Uterus (tissue), 2 donors: ENCODE results near the gene SPOCK1.

ENCODE experiments used
- POLR2A ChIP-seq, 2 donors: fragments of 450-650 bp; IDR thresholded peaks; one replicate each; pipeline ENCODE4 v1.6.1; 2016; ENCODE audit warnings: antibody characterized with exemption in 2 of 2, mild to moderate bottlenecking in 1 of 2, moderate library complexity in 1 of 2
- TF ChIP-seq, protein P1 (sequence below), 4 experiments: fragments of 200-600 bp in 2 of 4; fragments of 450-650 bp in 2 of 4; sonication (generic) in 2 of 4; IDR thresholded peaks; one replicate each; pipeline ENCODE4 v1.5.1; 2016 to 2019; ENCODE audit warnings: antibody characterized with exemption in 4 of 4, mild to moderate bottlenecking in 2 of 4, moderate library complexity in 1 of 4

DNA sequence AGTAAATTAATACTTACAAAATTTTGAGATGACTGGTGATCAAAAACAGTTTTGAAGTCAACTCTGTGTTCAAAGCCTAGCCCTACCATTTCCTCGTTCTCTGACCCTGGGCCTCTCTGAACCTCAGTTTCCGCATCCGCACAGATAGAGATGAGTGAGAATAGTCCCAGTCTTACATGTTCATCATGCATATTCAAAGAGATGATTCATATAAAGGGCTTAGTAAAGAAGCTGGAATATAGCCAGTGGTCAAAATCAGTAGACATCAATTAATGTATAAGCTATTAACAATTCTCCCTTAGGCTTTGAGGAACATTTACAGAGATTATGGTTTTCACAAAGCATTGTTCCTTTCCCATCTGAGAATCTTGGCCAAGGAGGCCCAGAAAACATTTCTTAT, 250.6 kb downstream of the SPOCK1 start:
- TF ChIP-seq, protein P1, sequence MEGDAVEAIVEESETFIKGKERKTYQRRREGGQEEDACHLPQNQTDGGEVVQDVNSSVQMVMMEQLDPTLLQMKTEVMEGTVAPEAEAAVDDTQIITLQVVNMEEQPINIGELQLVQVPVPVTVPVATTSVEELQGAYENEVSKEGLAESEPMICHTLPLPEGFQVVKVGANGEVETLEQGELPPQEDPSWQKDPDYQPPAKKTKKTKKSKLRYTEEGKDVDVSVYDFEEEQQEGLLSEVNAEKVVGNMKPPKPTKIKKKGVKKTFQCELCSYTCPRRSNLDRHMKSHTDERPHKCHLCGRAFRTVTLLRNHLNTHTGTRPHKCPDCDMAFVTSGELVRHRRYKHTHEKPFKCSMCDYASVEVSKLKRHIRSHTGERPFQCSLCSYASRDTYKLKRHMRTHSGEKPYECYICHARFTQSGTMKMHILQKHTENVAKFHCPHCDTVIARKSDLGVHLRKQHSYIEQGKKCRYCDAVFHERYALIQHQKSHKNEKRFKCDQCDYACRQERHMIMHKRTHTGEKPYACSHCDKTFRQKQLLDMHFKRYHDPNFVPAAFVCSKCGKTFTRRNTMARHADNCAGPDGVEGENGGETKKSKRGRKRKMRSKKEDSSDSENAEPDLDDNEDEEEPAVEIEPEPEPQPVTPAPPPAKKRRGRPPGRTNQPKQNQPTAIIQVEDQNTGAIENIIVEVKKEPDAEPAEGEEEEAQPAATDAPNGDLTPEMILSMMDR (IDR thresholded peaks at IDR 0.05), result no peak
- TF ChIP-seq POLR2A (IDR thresholded peaks at IDR 0.05), result no peak
